GM19452 (cell line): ENCODE measurements around the gene IFIT5.
"Not testable (repeated sequence)": the region's sequence is repeated elsewhere in the genome, so short reads cannot be mapped to it uniquely, and the experiment has no call there.

ENCODE experiments used
- ATAC-seq: cut with Tn5 transposase; IDR thresholded peaks from one replicate; pipeline ENCODE4 v1.9.1; 2021; ENCODE audit not compliant: unreplicated experiment

IFIT5 gene

DNA sequence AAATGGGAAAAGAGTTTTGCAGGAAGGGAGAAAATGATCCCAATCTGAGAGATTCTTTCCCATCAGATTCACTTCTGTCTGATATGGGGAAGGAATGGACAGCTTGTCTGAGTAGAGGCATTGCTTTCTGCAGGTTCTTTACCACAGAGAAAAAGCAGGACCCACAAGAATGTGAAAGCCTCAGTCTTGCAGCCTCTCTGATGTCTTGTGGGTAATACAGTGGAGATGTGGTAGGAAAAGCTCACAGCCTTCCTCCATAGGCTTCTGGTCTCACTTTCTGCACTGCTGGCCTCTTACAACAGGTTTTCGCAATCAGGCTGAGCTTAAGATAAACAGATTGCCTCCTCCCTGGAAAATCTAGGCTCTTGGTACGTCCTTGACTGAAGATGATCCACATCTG is 21.4 kb upstream of the IFIT5 start:
- ATAC-seq = peak; percentile 33

DNA sequence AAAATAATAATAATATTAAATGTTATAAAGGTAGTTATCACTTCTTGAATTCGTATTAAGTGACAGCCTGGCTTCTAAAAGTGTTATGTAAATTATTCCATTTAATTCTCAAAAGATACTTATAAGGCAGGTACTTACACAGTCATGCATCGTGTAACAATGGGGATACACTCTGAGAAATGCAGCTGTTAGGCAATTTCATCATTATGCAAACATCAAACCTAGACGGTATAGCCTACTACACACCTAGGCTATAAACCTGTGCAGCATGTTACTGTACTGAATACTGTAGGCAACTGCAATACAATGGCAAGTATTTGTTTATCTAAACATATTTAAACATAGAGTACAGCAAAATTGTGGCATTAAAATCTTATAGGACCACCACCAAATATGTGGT is 20.5 kb upstream of the IFIT5 start:
- no peak for ATAC-seq

DNA sequence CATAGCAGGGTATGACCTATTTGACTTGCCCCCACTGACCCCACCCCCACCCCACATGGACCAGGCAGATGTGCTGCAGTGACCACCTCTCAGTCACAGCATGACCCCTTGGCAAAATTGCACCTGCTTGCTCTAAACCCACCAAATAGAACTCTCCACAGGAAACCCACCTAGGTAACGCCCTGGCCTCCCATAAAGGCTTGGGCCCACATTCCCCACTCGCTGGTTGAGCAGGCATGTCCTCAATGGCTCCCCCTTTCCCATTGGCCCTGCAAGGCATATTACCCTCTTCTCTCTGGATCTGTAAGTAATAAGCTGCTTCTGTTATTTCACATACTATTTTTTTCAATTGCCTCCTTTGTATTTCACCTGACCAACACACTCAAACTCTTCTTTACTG is 19.2 kb upstream of the IFIT5 start:
- no peak for ATAC-seq

GRCh38 chr10:89398003-89398749 is 16.2 kb upstream of the IFIT5 start:
- no peak for ATAC-seq

GRCh38 chr10:89399956-89400355 is 14.4 kb upstream of the IFIT5 start:
- ATAC-seq = no peak

DNA sequence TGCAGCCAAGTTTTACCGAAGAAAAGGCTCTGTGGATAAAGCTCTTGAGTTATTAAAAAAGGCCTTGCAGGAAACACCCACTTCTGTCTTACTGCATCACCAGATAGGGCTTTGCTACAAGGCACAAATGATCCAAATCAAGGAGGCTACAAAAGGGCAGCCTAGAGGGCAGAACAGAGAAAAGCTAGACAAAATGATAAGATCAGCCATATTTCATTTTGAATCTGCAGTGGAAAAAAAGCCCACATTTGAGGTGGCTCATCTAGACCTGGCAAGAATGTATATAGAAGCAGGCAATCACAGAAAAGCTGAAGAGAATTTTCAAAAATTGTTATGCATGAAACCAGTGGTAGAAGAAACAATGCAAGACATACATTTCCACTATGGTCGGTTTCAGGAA is 11.3 kb upstream of the IFIT5 start:
- no peak for ATAC-seq

DNA sequence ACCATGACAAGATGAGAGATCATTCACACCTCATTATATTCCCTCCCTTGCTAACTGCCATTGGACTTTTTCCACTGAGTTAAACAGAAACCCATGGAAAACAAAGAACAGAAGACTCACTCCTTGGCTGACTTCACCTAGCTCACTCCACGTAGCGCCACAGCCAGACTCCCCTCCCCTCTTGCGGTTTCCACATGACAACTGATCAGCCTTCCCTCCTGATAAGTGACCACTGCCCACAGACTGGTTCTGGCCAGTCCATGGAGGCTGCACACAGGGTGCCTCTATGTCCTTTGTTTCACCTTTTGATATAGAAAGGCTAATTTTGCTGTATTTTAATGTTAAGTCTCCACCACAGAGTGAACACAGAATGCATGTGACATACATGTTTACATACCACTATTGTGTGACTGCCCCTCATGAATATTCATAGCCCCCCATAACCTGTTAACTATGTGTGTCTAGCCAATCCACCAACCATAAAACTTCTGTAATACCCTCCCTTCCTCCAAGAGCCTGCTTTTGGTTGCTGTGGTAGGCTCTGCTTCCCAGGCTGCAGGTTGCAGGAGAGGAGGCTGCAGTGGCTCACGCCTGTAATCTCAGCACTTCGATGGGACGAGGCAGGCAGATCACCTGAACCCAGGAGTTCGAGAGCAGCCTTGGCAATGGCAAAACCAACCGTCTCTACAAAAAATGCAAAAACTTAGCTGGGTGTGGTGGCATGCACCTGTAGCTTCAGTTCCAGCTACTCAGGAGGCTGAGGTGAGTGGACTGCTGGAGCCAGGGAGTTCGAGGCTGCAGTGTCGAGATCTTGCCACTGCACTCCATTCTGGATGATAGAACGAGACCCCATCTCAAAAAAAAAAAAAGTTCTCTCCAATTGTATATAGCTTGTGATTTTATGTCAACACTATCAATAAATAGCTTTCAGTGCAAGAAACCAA is 10.0 kb upstream of the IFIT5 start:
- ATAC-seq = no peak

GRCh38 chr10:89406178-89406577 is 8.2 kb upstream of the IFIT5 start:
- ATAC-seq = not testable (repeated sequence)

GRCh38 chr10:89407792-89408191 is 6.6 kb upstream of the IFIT5 start:
- not testable (repeated sequence) for ATAC-seq

DNA sequence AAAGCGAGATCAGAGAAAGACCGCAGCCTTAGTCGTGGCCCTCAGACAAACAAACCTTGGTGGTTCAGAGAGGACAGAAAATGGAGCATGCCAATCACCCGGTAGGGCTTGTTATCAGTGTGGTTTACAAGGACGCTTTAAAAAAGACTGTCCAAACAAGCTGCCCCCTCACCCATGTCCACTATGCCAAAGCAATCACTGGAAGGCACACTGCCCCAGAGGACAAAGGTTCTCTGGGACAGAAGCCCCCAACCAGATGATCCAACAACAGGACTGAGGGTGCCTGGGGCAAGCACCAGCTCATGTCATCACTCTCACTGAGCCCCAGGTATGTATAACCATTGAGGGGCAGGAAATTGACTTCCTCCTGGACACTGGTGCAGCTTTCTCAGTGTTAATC is 5.1 kb upstream of the IFIT5 start:
- ATAC-seq = not testable (repeated sequence)

- not testable (repeated sequence) for ATAC-seq
Observed at GRCh38 chr10:89410551-89410950, 3.8 kb upstream of the IFIT5 start.

- ATAC-seq = not testable (repeated sequence)
Observed at GRCh38 chr10:89411135-89411534, 3.2 kb upstream of the IFIT5 start.

GRCh38 chr10:89412276-89412675 is 2.1 kb upstream of the IFIT5 start:
- not testable (repeated sequence) for ATAC-seq

GRCh38 chr10:89413398-89413912 is 913 bp upstream of the IFIT5 start:
- no peak for ATAC-seq

- ATAC-seq = peak; percentile 36
Observed at GRCh38 chr10:89414879-89415821, 782 bp downstream of the IFIT5 start.

- ATAC-seq = no peak
Observed at GRCh38 chr10:89416465-89416864, 2.1 kb downstream of the IFIT5 start.

GRCh38 chr10:89419548-89419947 is 5.2 kb downstream of the IFIT5 start:
- ATAC-seq = no peak

- no peak for ATAC-seq
Observed at GRCh38 chr10:89421018-89421476, 6.7 kb downstream of the IFIT5 start.

DNA sequence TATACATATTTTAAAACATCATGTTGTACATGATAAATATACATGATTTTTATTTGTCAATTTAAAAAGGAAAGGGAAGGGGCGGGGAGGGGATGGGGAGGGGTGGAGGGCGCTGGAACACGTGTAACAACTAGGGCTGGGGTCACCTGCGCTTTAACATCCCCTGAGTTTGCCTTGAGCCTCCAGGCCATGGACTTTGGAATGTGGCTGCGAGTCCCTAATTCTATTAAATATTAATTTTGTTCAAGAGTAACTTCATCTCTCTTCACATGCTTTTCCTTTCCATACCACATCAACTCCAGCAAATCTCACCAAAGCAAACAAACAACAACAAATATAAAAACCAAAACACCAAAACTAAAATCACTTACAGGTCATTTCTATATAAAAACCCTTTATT is 10.6 kb downstream of the IFIT5 start:
- ATAC-seq = no peak

GRCh38 chr10:89426230-89426868 is 12.0 kb downstream of the IFIT5 start:
- no peak for ATAC-seq
